Measurements from ENCODE around the gene KCNJ8.

GRCh38 chr12:21764950-21765349 is 9.6 kb downstream of the KCNJ8 start:
- no peak for TF ChIP-seq CTCF (IDR thresholded peaks at IDR 0.05 in 4 of 5, conservative IDR thresholded peaks at IDR 0.05 in 1 of 5)
- TF ChIP-seq POLR2A (IDR thresholded peaks at IDR 0.05), result no peak

Measured in gastrocnemius medialis (tissue), 4 donors.